Lung (tissue), 16 donors: Measurements from ENCODE around the gene INHBE. TPM values are rescaled to one million over a fixed set of nuclear protein-coding genes. Genes with fewer than 3 reads are reported as not detected.
"Not testable (repeated sequence)": the region's sequence is repeated elsewhere in the genome, so short reads cannot be mapped to it uniquely, and the experiment has no call there.

Experiments
- ATAC-seq: fragments of 200-7000 bp; cut with Tn5 transposase; one replicate; pipeline ENCODE4 v1.9.1; 2020; ENCODE audit warnings: moderate number of reproducible peaks; ENCODE audit not compliant: insufficient read depth, low FRiP score
- DNase-seq, 3 donors: peaks; one replicate each; pipeline ENCODE4 v3.0.0-alpha.2; 2013 to 2017
- H3K27ac ChIP-seq, 2 donors: one replicate each; pipeline ENCODE4 v1.5.1; 2013; ENCODE audit warnings: mild to moderate bottlenecking in 2 of 2, moderate library complexity in 2 of 2, control low read depth in 1 of 2, inconsistent platforms in 1 of 2, low read depth in 1 of 2, low read length in 1 of 2
- H3K27me3 ChIP-seq, 3 donors: one replicate each; pipeline ENCODE4 v1.5.1; 2013; ENCODE audit warnings: low read length in 2 of 3; ENCODE audit not compliant: control insufficient read depth in 3 of 3, insufficient read depth in 3 of 3
- H3K36me3 ChIP-seq, 4 donors: one replicate each; pipeline ENCODE4 v1.5.1; 2013; ENCODE audit warnings: low read length in 4 of 4, mild to moderate bottlenecking in 1 of 4, moderate library complexity in 1 of 4; ENCODE audit not compliant: control insufficient read depth in 4 of 4, insufficient read depth in 4 of 4
- H3K4me1 ChIP-seq, 5 donors: one replicate each; pipeline ENCODE4 v1.5.1; 2013; ENCODE audit warnings: low read length in 5 of 5, mild to moderate bottlenecking in 2 of 5, moderate library complexity in 1 of 5; ENCODE audit not compliant: control insufficient read depth in 5 of 5, insufficient read depth in 5 of 5
- H3K4me3 ChIP-seq: one replicate; pipeline ENCODE4 v1.5.1; 2013; ENCODE audit warnings: mild to moderate bottlenecking, control low read depth, moderate library complexity
- H3K9ac ChIP-seq, 2 donors: one replicate each; pipeline ENCODE4 v1.5.1; 2013; ENCODE audit warnings: low read length in 2 of 2, control low read depth in 1 of 2; ENCODE audit not compliant: insufficient read depth in 1 of 2
- H3K9me3 ChIP-seq, 4 donors: one replicate each; pipeline ENCODE4 v1.5.1; 2013; ENCODE audit warnings: low read length in 3 of 4, mild to moderate bottlenecking in 1 of 4, moderate library complexity in 1 of 4; ENCODE audit not compliant: control insufficient read depth in 4 of 4, insufficient read depth in 3 of 4
- CTCF ChIP-seq: IDR thresholded peaks from 2 replicates; pipeline ENCODE4 v1.5.1; 2012; ENCODE audit warnings: mild to moderate bottlenecking; ENCODE audit errors: control extremely low read depth, extremely low read depth
- WGBS, 2 donors: extraction: QIAGEN DNeasy Blood & Tissue Kit; methylation state at CpG; one replicate each; pipeline ENCODE4 v1.1.7; 2013; 5-methylcytosine and 5-hydroxymethylcytosine counted together
- long read RNA-seq, 5 donors: transcript quantifications; one replicate each; lab custom pipeline, GENCODE V29; 2026
- polyA plus RNA-seq, 2 donors: library from polyadenylated mRNA; stranded (reverse); fragments of 200-250 nt; gene quantifications; one replicate each; pipeline ENCODE4 v1.2.1, GENCODE V29; 2013
- total RNA-seq, 2 donors: library from RNA; depleted of rRNA in 1 of 2; stranded (reverse); fragments of >200 nt in 1 of 2; gene quantifications; one replicate each; pipeline ENCODE4 v1.2.1, GENCODE V29; 2014 to 2021
- donor health status: control.
- donor health status: control.
- donor health status: Bipolar disorder and iron deficiency.
- donor health status: healthy.
- donor health status: DM: yes; HTN: yes; CAD: no.

Gene INHBE, protein sequence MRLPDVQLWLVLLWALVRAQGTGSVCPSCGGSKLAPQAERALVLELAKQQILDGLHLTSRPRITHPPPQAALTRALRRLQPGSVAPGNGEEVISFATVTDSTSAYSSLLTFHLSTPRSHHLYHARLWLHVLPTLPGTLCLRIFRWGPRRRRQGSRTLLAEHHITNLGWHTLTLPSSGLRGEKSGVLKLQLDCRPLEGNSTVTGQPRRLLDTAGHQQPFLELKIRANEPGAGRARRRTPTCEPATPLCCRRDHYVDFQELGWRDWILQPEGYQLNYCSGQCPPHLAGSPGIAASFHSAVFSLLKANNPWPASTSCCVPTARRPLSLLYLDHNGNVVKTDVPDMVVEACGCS
- total RNA-seq = under 1 TPM in 1 of 2 donors, not detected in 1; 0.12 TPM
- polyA plus RNA-seq = not detected
- long read RNA-seq, donor 1 = 0 reads
- long read RNA-seq, donor 2 = 0 reads
- long read RNA-seq, donor 3 = 0 reads
- long read RNA-seq, donor 4 = 0 reads
- long read RNA-seq, donor 5 = 0 reads

DNA sequence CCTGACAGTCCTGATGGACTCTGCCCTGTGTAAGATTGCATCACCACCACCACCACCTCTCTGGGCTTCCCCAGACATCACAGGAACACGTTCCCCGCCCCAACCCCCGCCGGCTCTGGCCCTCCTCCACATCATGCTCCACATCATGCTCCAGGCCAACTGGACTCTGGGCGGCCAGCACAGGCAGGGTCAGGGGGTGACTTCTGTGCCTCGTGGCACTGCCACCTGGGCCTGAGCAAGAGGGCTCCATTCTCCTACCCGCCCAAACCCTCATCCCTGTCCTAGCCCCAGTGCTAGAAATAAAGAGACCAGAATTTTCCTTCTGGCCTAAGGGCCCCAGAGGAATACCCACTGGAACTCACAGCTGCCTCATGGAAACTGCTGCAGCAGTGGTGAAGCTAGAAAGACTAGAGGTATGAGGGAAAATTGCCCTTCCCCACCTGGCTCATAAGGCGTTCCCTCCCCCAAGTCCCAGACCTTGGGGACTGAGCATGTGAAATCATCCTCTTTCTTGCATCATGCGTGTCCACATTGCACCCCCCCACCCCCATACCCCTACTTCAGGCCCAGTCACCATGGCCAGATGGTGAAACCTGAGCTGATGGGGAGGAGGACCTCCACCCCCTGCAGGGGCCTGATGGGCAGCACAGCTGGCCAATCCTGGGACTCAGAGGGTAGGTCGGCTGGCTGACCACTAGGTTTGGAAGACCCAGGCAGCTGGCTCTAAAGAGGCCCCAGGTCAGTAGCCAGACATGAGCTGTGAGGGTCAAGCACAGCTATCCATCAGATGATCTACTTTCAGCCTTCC lies at the start of gene INHBE:
Gene INHBE, plus strand, starts transcription at position 742 of the 808 bp plus-strand sequence. CDS start 230 bp downstream, outside the sequence.
- Histone ChIP-seq H3K27ac (no peak within 1 kb of the TSS), H3K4me3 (no peak within 1 kb of the TSS), H3K9me3 (no peaks in the 10 kb centered on the region), H3K4me1 (peaks cover 0 to 7% (median 0%) of the 10 kb centered on the region in 5 donors), H3K27me3 (no peaks in the 10 kb centered on the region), H3K36me3 (no peaks in the 10 kb centered on the region), H3K9ac (no peak within 1 kb of the TSS)
- WGBS, 2 donors = 59 to 61% methylated on average over 10 of the region's 10 CpGs
- DNase-seq = peak in 1 of 3 donors; percentile 38
- TF ChIP-seq CTCF = no peak
- no peak for ATAC-seq

DNA sequence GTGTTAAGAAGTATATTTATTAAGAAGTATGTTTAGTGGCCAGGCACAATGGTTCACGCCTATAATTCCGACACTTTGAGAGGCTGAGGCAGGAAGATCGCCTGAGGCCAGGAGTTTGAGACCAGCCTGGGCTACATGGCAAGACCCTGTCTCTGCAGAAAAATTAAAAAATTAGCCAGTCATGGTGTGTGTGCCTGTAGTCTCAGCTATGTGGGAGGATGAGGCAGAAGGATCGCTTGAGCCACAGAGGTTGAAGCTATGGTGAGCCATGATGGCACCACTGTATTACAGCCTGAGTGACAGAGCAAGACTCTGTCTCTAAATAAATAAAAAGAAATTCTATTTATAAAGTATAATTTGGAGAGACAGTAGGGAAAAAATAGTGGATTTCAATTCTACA lies 44.6 kb upstream of the INHBE start:
- Histone ChIP-seq H3K4me1 (peaks cover 0 to 3% (median 0%) of the 10 kb centered on the region in 5 donors), H3K27me3 (no peaks in the 10 kb centered on the region), H3K9me3 (no peaks in the 10 kb centered on the region), H3K9ac (no peak overlapping the region), H3K36me3 (peaks cover 0 to 1% (median 0%) of the 10 kb centered on the region in 4 donors), H3K4me3 (no peak overlapping the region), H3K27ac (no peak overlapping the region)
- DNase-seq (no peak), ATAC-seq (no peak)
- no peak for TF ChIP-seq CTCF
- WGBS, 2 donors = 79 to 90% methylated on average over 4 of the region's 4 CpGs

- H3K27ac ChIP-seq, H3K9ac ChIP-seq, H3K36me3 ChIP-seq, H3K27me3 ChIP-seq, ATAC-seq, DNase-seq, H3K4me3 ChIP-seq, H3K4me1 ChIP-seq, H3K9me3 ChIP-seq: not testable (repeated sequence)
- 91 to 92% methylated on average over 6 of the region's 6 CpGs for WGBS, 2 donors
Measured at GRCh38 chr12:57414160-57414559, 40.9 kb upstream of the INHBE start.

GRCh38 chr12:57415088-57415487 lies 40.0 kb upstream of the INHBE start:
- ATAC-seq (no peak), DNase-seq (no peak)
- WGBS, 2 donors = 94% methylated on average over 2 of the region's 2 CpGs
- peaks cover 0 to 5% (median 2%) of the 10 kb centered on the region in 4 donors for H3K36me3 ChIP-seq
- H3K9me3 ChIP-seq = no peaks in the 10 kb centered on the region
- no peak overlapping the region for H3K9ac ChIP-seq
- H3K27me3 ChIP-seq = no peaks in the 10 kb centered on the region
- H3K27ac ChIP-seq = no peak overlapping the region
- TF ChIP-seq CTCF = no peak
- H3K4me1 ChIP-seq = peaks cover 0 to 9% (median 0%) of the 10 kb centered on the region in 5 donors
- no peak overlapping the region for H3K4me3 ChIP-seq
